IMR-90 (cell line): ENCODE results near the gene PPP1R12B. TPM values are rescaled to one million over a fixed set of nuclear protein-coding genes. Genes with fewer than 3 reads are reported as not detected.

ENCODE experiments used
- ATAC-seq: fragments of 200-7000 bp; cut with Tn5 transposase; 2 replicates; pipeline ENCODE4 v1.9.1; 2020; ENCODE audit warnings: low read depth, mild to moderate bottlenecking, moderate library complexity
- BruUV-seq: library from RNA; stranded (reverse); fragments of 400-500 nt; replicated peaks from 2 replicates; lab custom pipeline; 2021; lab: Mats Ljungman, UMichigan
- CTCF ChIA-PET: fragments of 300-600 bp; formaldehyde crosslinking; extraction: SDS; loops from one replicate; lab custom pipeline; 2021; ENCODE audit warnings: antibody characterized with exemption; lab: Yijun Ruan, JAX
- POLR2A ChIA-PET: fragments of 300-600 bp; sonication (Branson Sonifier 250); formaldehyde crosslinking; loops from one replicate; lab custom pipeline; 2022; ENCODE audit warnings: antibody characterized with exemption; ENCODE audit not compliant: unreplicated experiment; lab: Charles Lee
- DNase-seq: peaks from one replicate; pipeline ENCODE4 v3.0.0; 2013
- H2AFZ ChIP-seq: replicated peaks from 2 replicates; pipeline ENCODE3; 2013; ENCODE audit warnings: low read length, mild to moderate bottlenecking; ENCODE audit not compliant: poor library complexity
- H2AK5ac ChIP-seq: 2 replicates; pipeline ENCODE4 v1.6.1; 2013; ENCODE audit warnings: low read depth, low read length, inconsistent platforms
- H2AK9ac ChIP-seq: replicated peaks from 2 replicates; pipeline ENCODE3; 2013; ENCODE audit warnings: mild to moderate bottlenecking, low read depth, low read length, moderate library complexity; ENCODE audit not compliant: poor library complexity
- H2BK120ac ChIP-seq: 2 replicates; pipeline ENCODE4 v1.6.1; 2013; ENCODE audit warnings: low read depth, low read length, inconsistent platforms
- H2BK15ac ChIP-seq: 3 replicates; pipeline ENCODE4 v1.6.1; 2013; ENCODE audit warnings: low read depth, low read length, inconsistent platforms
- H2BK20ac ChIP-seq: 2 replicates; pipeline ENCODE4 v1.6.1; 2013; ENCODE audit warnings: low read depth, mild to moderate bottlenecking, inconsistent platforms, low read length, moderate library complexity
- H2BK5ac ChIP-seq: 2 replicates; pipeline ENCODE4 v1.6.1; 2013; ENCODE audit warnings: mild to moderate bottlenecking, low read depth, low read length, inconsistent platforms; ENCODE audit not compliant: poor library complexity, severe bottlenecking
- H3K14ac ChIP-seq: replicated peaks from 2 replicates; pipeline ENCODE4 v1.6.1; 2013; ENCODE audit warnings: low read depth, low read length, inconsistent platforms
- H3K18ac ChIP-seq: 2 replicates; pipeline ENCODE4 v1.6.1; 2013; ENCODE audit warnings: low read depth, low read length, control low read depth
- H3K23ac ChIP-seq: 2 replicates; pipeline ENCODE4 v1.6.1; 2013; ENCODE audit warnings: low read depth, low read length, inconsistent platforms
- H3K27ac ChIP-seq: 2 replicates; pipeline ENCODE4 v1.5.1; 2013; ENCODE audit warnings: mild to moderate bottlenecking, control low read depth, low read length; ENCODE audit not compliant: insufficient read depth
- H3K27me3 ChIP-seq: 2 replicates; pipeline ENCODE4 v1.6.1; 2013; ENCODE audit warnings: low read length; ENCODE audit not compliant: control insufficient read depth, insufficient read depth
- H3K36me3 ChIP-seq: 2 replicates; pipeline ENCODE4 v1.6.1; 2013; ENCODE audit warnings: low read length, mixed read lengths; ENCODE audit not compliant: control insufficient read depth, insufficient read depth
- H3K4ac ChIP-seq: 2 replicates; pipeline ENCODE4 v1.6.1; 2013; ENCODE audit warnings: low read depth, low read length, inconsistent platforms
- H3K4me1 ChIP-seq: 2 replicates; pipeline ENCODE4 v1.6.1; 2013; ENCODE audit warnings: low read length, mixed read lengths; ENCODE audit not compliant: control insufficient read depth, insufficient read depth
- H3K4me2 ChIP-seq: 2 replicates; pipeline ENCODE4 v1.6.1; 2013; ENCODE audit warnings: low read depth, mild to moderate bottlenecking, control low read depth, low read length, moderate library complexity
- H3K4me3 ChIP-seq: 2 replicates; pipeline ENCODE4 v1.5.1; 2013; ENCODE audit warnings: low read depth, mild to moderate bottlenecking, control low read depth, low read length, moderate library complexity; ENCODE audit not compliant: insufficient read depth
- H3K56ac ChIP-seq: 2 replicates; pipeline ENCODE4 v1.6.1; 2013; ENCODE audit warnings: low read length, inconsistent platforms; ENCODE audit not compliant: insufficient read depth; ENCODE audit errors: extremely low read depth
- H3K79me1 ChIP-seq, 2 experiments: 2 replicates each; pipeline ENCODE4 v1.6.1; 2013; ENCODE audit warnings: low read length in 2 of 2, inconsistent platforms in 1 of 2, low read depth in 1 of 2
- H3K9ac ChIP-seq: 2 replicates; pipeline ENCODE4 v1.6.1; 2013; ENCODE audit warnings: low read depth, low read length, control low read depth
- H3K9me1 ChIP-seq: 2 replicates; pipeline ENCODE4 v1.6.1; 2013; ENCODE audit warnings: low read length, inconsistent platforms; ENCODE audit not compliant: insufficient read depth
- H3K9me3 ChIP-seq: 2 replicates; pipeline ENCODE4 v1.6.1; 2013; ENCODE audit warnings: low read length; ENCODE audit not compliant: control insufficient read depth, insufficient read depth
- H4K20me1 ChIP-seq: 2 replicates; pipeline ENCODE4 v1.6.1; 2013; ENCODE audit warnings: low read length, inconsistent platforms; ENCODE audit not compliant: insufficient read depth
- H4K5ac ChIP-seq: 2 replicates; pipeline ENCODE4 v1.6.1; 2013; ENCODE audit warnings: mild to moderate bottlenecking, low read depth, low read length, control low read depth
- H4K8ac ChIP-seq, 2 experiments: 2 replicates each; pipeline ENCODE4 v1.6.1; 2013; ENCODE audit warnings: low read depth in 2 of 2, low read length in 2 of 2, control low read depth in 1 of 2, inconsistent platforms in 1 of 2
- H4K91ac ChIP-seq: 2 replicates; pipeline ENCODE4 v1.6.1; 2013; ENCODE audit warnings: low read depth, low read length, inconsistent platforms; ENCODE audit not compliant: insufficient read depth
- CEBPB ChIP-seq: IDR thresholded peaks from 2 replicates; pipeline ENCODE4 v1.6.1; 2012; ENCODE audit warnings: low read depth, low read length, improper control_type of control experiment
- NFE2L2 ChIP-seq: fragments of 150-350 bp; IDR thresholded peaks from 2 replicates; pipeline ENCODE4 v1.6.1; 2016; ENCODE audit warnings: low read depth, mild to moderate bottlenecking, low read length
- dilution Hi-C: fragments of 300-500 bp; cut with HindIII; formaldehyde crosslinking; loops from one replicate; pipeline ENCODE4 v1.14.3; 2018; ENCODE audit warnings: low sequenced_read_pairs; ENCODE audit not compliant: unreplicated experiment
- in situ Hi-C: fragments of 300-500 bp; cut with MboI; formaldehyde crosslinking; loops from 3 replicates; pipeline ENCODE4 v1.14.3; 2019; ENCODE audit warnings: low sequenced_read_pairs, inconsistent platforms, mixed read lengths
- intact Hi-C: fragments of 100-400 bp; cut with micrococcal nuclease; formaldehyde crosslinking; loops from 2 replicates; pipeline ENCODE4 v1.10.0; 2022
- polyA plus RNA-seq, 3 experiments: library from polyadenylated mRNA; depleted of rRNA; stranded (reverse); fragments of >200 nt; gene quantifications; 2 replicates each; pipeline ENCODE4 v1.2.3, GENCODE V29; 2012; ENCODE audit warnings: low replicate concordance in 1 of 3
- total RNA-seq: library from RNA; depleted of rRNA; stranded (reverse); fragments of >200 nt; gene quantifications from 2 replicates; pipeline ENCODE4 v1.2.3, GENCODE V29; 2012

The PPP1R12B gene
- total and polyA plus RNA-seq, 2 of the 4 experiments (the other 2 are of a cell fraction), result 8.5 to 12.0 TPM

GRCh38 chr1:202585590-202585933 is 237.1 kb downstream of the PPP1R12B start:
- Histone ChIP-seq H3K4me1 (peaks cover 44% of the 10 kb centered on the region), H4K91ac (peak overlapping the region; percentile 99), H3K27me3 (no peaks in the 10 kb centered on the region), H2BK20ac (peak overlapping the region; percentile 98), H2AK9ac (no peak overlapping the region), H3K9me1 (peaks cover 41% of the 10 kb centered on the region), H2AK5ac (peak overlapping the region; percentile 99; the same call in 1 of the 2 replicates), H3K27ac (0 out of 2 replicates have a peak overlapping the region, but pooled peaks have one; percentile 75), H3K4me3 (no peak overlapping the region), H3K36me3 (peaks cover 5% of the 10 kb centered on the region), H3K9ac (0 out of 2 replicates have a peak overlapping the region, but pooled peaks have one; percentile 16), H3K4me2 (no peak overlapping the region), H4K5ac (peak overlapping the region; percentile 93; the same call in 1 of the 2 replicates), H2BK15ac (peak overlapping the region; percentile 100; the same call in 2 of the 3 replicates), H2AFZ (no peak overlapping the region), H2BK120ac (peak overlapping the region; percentile 99), H3K23ac (peak overlapping the region; percentile 96), H4K20me1 (no peaks in the 10 kb centered on the region), H3K4ac (peak overlapping the region; percentile 97; the same call in 1 of the 2 replicates), H3K18ac (peak overlapping the region; percentile 97; the same call in 1 of the 2 replicates), H3K14ac (peak overlapping the region; percentile 99), H3K79me1 (peaks cover 0 to 20% of the 10 kb centered on the region in 2 experiments; a peak in 1 of 4 replicates), H3K9me3 (no peaks in the 10 kb centered on the region), H4K8ac (peak overlapping the region; percentile 80 to 95), H2BK5ac (peak overlapping the region; percentile 88), H3K56ac (peak overlapping the region; percentile 72; the same call in 1 of the 2 replicates)
- BruUV-seq, result no TSS peak
- dilution Hi-C loops (no loop called here), intact Hi-C loops (loop anchor here (5.0 kb wide), 1 partner anchor 78 kb away; no protein-coding TSS in a partner anchor), in situ Hi-C loops (no loop called here)
- no peak for ATAC-seq
- DNase-seq, result peak; percentile 47
- TF ChIP-seq NFE2L2, result no peak
- 0 out of 2 replicates have a peak, but pooled peaks have one; percentile 21 for TF ChIP-seq CEBPB
- CTCF ChIA-PET, result interaction anchor here (2.1 kb wide), 1 partner anchor 15 kb away, joined by 7 read pairs; no protein-coding TSS in a partner anchor
- POLR2A ChIA-PET, result no interaction called here
